HG03045 (cell line): ENCODE results near the gene IMMP2L.
"Not testable (repeated sequence)": the region's sequence is repeated elsewhere in the genome, so short reads cannot be mapped to it uniquely, and the experiment has no call there.

Experiments
- ATAC-seq: cut with Tn5 transposase; IDR thresholded peaks from one replicate; pipeline ENCODE4 v1.9.1; 2021; ENCODE audit warnings: mild to moderate bottlenecking, moderate library complexity; ENCODE audit not compliant: unreplicated experiment

Gene IMMP2L

GRCh38 chr7:111561904-111562732 lies at the start of gene IMMP2L:
TSS of gene IMMP2L (minus strand) at chr7:111562492.
- ATAC-seq, result peak; percentile 95

GRCh38 chr7:111609483-111610254 lies 47.4 kb upstream of the IMMP2L start:
- not testable (repeated sequence) for ATAC-seq

GRCh38 chr7:111607621-111608020 lies 45.3 kb upstream of the IMMP2L start:
- ATAC-seq, result no peak

- no peak for ATAC-seq
These were observed 43.0 kb upstream of the IMMP2L start for GRCh38 chr7:111605246-111605645.

- no peak for ATAC-seq
These were observed 37.8 kb upstream of the IMMP2L start for GRCh38 chr7:111600091-111600490.

- no peak for ATAC-seq
These were observed 33.5 kb upstream of the IMMP2L start for GRCh38 chr7:111595780-111596179.

GRCh38 chr7:111594602-111595001 lies 32.3 kb upstream of the IMMP2L start:
- no peak for ATAC-seq

- no peak for ATAC-seq
These were observed 31.1 kb upstream of the IMMP2L start for GRCh38 chr7:111593343-111593742.

- no peak for ATAC-seq
These were observed 25.8 kb upstream of the IMMP2L start for GRCh38 chr7:111588065-111588433.

GRCh38 chr7:111587410-111588064 lies 25.2 kb upstream of the IMMP2L start:
- no peak for ATAC-seq

GRCh38 chr7:111586711-111587409 lies 24.6 kb upstream of the IMMP2L start:
- ATAC-seq, result no peak

- not testable (repeated sequence) for ATAC-seq
These were observed 19.6 kb upstream of the IMMP2L start for GRCh38 chr7:111581784-111582488.

GRCh38 chr7:111581207-111581606 lies 18.9 kb upstream of the IMMP2L start:
- not testable (repeated sequence) for ATAC-seq

- ATAC-seq, result no peak
These were observed 16.5 kb upstream of the IMMP2L start for GRCh38 chr7:111578754-111579153.

GRCh38 chr7:111571720-111572119 lies 9.4 kb upstream of the IMMP2L start:
- no peak for ATAC-seq

GRCh38 chr7:111568870-111569462 lies 6.7 kb upstream of the IMMP2L start:
- peak; percentile 57 for ATAC-seq

- no peak for ATAC-seq
These were observed 6.1 kb upstream of the IMMP2L start for GRCh38 chr7:111568419-111568818.

GRCh38 chr7:111564078-111564477 lies 1.8 kb upstream of the IMMP2L start:
- ATAC-seq, result no peak

GRCh38 chr7:111561654-111561903 lies 713 bp downstream of the IMMP2L start:
- ATAC-seq, result no peak
